ENCODE results near the gene ZNF862. TPM values are rescaled to one million over a fixed set of nuclear protein-coding genes. Genes with fewer than 3 reads are reported as not detected.

Gene ZNF862
- total RNA-seq, 1 experiment from 2014 or later: 42.4 TPM

DNA sequence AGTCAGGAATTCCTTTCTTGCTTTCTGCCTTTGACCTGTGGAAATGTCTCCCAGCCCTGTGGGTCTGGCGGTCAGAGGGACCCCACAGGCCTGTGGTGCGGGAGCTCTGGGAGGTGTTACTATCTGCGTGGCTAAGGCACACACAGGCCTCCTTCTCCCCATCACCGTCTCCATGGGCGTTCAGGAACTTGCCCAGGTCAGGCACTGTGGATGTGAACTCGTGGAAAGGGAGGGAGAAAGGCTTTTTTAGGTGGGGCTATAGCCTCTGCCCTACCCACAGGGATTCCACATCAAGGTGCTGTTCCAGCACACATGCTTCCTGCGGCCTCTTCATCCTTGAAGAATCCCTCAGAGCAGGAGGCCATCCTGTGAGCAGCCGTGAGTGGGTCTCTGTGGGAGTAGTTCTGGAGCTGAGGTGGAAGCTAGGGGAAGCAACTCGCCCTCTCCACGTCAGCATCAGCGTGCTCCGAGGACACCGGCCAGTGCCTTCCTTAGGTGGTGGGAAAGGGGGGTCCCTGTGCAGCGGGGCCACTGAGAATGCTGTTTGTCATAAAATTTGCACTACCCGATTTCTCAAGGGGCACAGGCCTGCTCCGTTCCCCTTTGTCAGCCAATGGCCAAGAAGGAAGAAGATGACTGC is 28.1 kb downstream of the ZNF862 start:
- TF ChIP-seq CTCF (conservative IDR thresholded peaks at IDR 0.05): no peak
- H2AFZ ChIP-seq: no peak overlapping the region
- no peak overlapping the region for H3K27ac ChIP-seq
- H4K20me1 ChIP-seq (ENCODE audit: insufficient read depth): no peaks in the 10 kb centered on the region
- H3K9me2 ChIP-seq (ENCODE audit: insufficient read depth): no peaks in the 10 kb centered on the region
- BruUV-seq (replicated peaks): no TSS peak
- H3K4me2 ChIP-seq: no peak overlapping the region
- no peaks in the 10 kb centered on the region for H3K79me2 ChIP-seq (ENCODE audit: low read depth)
- intact Hi-C loops (cut with micrococcal nuclease; ENCODE audit: unreplicated experiment): no loop called here
- no peaks in the 10 kb centered on the region for H3K9me3 ChIP-seq (ENCODE audit: insufficient read depth, low read depth)
- H3K4me3 ChIP-seq: no peak overlapping the region
- 0 out of 2 replicates have a peak, but pooled peaks cover under 1% of the 10 kb centered on the region for H3F3A ChIP-seq (ENCODE audit: insufficient read depth, low read depth)
- H3K27me3 ChIP-seq (ENCODE audit: insufficient read depth, low read depth): no peaks in the 10 kb centered on the region
- ChIA-PET CTCF (no interaction called here), POLR2A (ENCODE audit: unreplicated experiment) (no interaction called here)
- no peaks in the 10 kb centered on the region for H3K36me3 ChIP-seq (ENCODE audit: low read depth)
- no peaks in the 10 kb centered on the region for H3K4me1 ChIP-seq (replicated peaks; ENCODE audit: insufficient read depth)
- no peak for DNase-seq

GRCh38 chr7:149866779-149867447 is 28.7 kb downstream of the ZNF862 start:
- ChIA-PET POLR2A (ENCODE audit: unreplicated experiment) (interaction anchor here (0.9 kb wide), 1 partner anchor 12 kb away, joined by 3 read pairs; no protein-coding TSS in a partner anchor), CTCF (interaction anchor here (0.6 to 1.0 kb wide), 2 partner anchors 17 to 387 kb away, joined by 3 read pairs; no protein-coding TSS in a partner anchor)
- Histone ChIP-seq H2AFZ (no peak overlapping the region), H4K20me1 (ENCODE audit: insufficient read depth) (no peaks in the 10 kb centered on the region), H3K79me2 (ENCODE audit: low read depth) (no peaks in the 10 kb centered on the region), H3K27ac (no peak overlapping the region), H3F3A (ENCODE audit: insufficient read depth, low read depth) (peaks cover 7% of the 10 kb centered on the region; the same call in 1 of the 2 replicates), H3K4me2 (no peak overlapping the region), H3K4me1 (replicated peaks; ENCODE audit: insufficient read depth) (no peaks in the 10 kb centered on the region), H3K36me3 (ENCODE audit: low read depth) (no peaks in the 10 kb centered on the region), H3K9me2 (ENCODE audit: insufficient read depth) (no peaks in the 10 kb centered on the region), H3K4me3 (no peak overlapping the region), H3K27me3 (ENCODE audit: insufficient read depth, low read depth) (no peaks in the 10 kb centered on the region), H3K9me3 (ENCODE audit: insufficient read depth, low read depth) (no peaks in the 10 kb centered on the region)
- TF ChIP-seq CTCF (conservative IDR thresholded peaks at IDR 0.05): no peak
- TF ChIP-seq EZH2 (IDR thresholded peaks at IDR 0.05; ENCODE audit: low read depth): no peak
- no TSS peak for BruUV-seq (replicated peaks)
- DNase-seq: no peak
- intact Hi-C loops (cut with micrococcal nuclease; ENCODE audit: unreplicated experiment): no loop called here

- Histone ChIP-seq H4K20me1 (ENCODE audit: insufficient read depth) (no peaks in the 10 kb centered on the region), H3K9me3 (ENCODE audit: insufficient read depth, low read depth) (no peaks in the 10 kb centered on the region), H3K4me3 (no peak overlapping the region), H3K27me3 (ENCODE audit: insufficient read depth, low read depth) (no peaks in the 10 kb centered on the region), H3K36me3 (ENCODE audit: low read depth) (no peaks in the 10 kb centered on the region), H3K27ac (no peak overlapping the region), H3K9me2 (ENCODE audit: insufficient read depth) (no peaks in the 10 kb centered on the region), H2AFZ (no peak overlapping the region), H3K4me1 (replicated peaks; ENCODE audit: insufficient read depth) (peaks cover 5% of the 10 kb centered on the region; the same call in 1 of the 2 replicates), H3K4me2 (no peak overlapping the region), H3K79me2 (ENCODE audit: low read depth) (no peaks in the 10 kb centered on the region), H3F3A (ENCODE audit: insufficient read depth, low read depth) (peaks cover 18% of the 10 kb centered on the region; the same call in 1 of the 2 replicates)
- TF ChIP-seq CTCF (conservative IDR thresholded peaks at IDR 0.05) (no peak), EZH2 (IDR thresholded peaks at IDR 0.05; ENCODE audit: low read depth) (no peak)
- POLR2A ChIA-PET (ENCODE audit: unreplicated experiment): interaction anchor here (0.9 kb wide), 1 partner anchor 13 kb away, joined by 3 read pairs; no protein-coding TSS in a partner anchor
- no peak for DNase-seq
- intact Hi-C loops (cut with micrococcal nuclease; ENCODE audit: unreplicated experiment): no loop called here
- BruUV-seq (replicated peaks): no TSS peak
- CTCF ChIA-PET: interaction anchor here (1.0 kb wide), 1 partner anchor 16 kb away, joined by 3 read pairs; no protein-coding TSS in a partner anchor
Observed at GRCh38 chr7:149867762-149868622, 29.8 kb downstream of the ZNF862 start.
